Sigmoid colon (tissue), 7 donors: ENCODE data around the gene SEC62. TPM values are rescaled to one million over a fixed set of nuclear protein-coding genes. Genes with fewer than 3 reads are reported as not detected.
A peak's percentile ranks its signal among the peaks of the same experiment; 100 is the strongest.

ENCODE experiments used
- DNase-seq: peaks from one replicate; pipeline ENCODE4 v3.0.0-alpha.2; 2019
- H3K27ac ChIP-seq, 4 donors: fragments of 200-600 bp; sonication (generic); one replicate each; pipeline ENCODE4 v1.5.1; 2016 to 2019; ENCODE audit warnings: mild to moderate bottlenecking in 1 of 4
- H3K27me3 ChIP-seq, 3 donors: fragments of 200-600 bp; sonication (generic); one replicate each; pipeline ENCODE4 v1.5.1; 2019; ENCODE audit warnings: mild to moderate bottlenecking in 1 of 3
- H3K36me3 ChIP-seq, 4 donors: fragments of 200-600 bp; sonication (generic); one replicate each; pipeline ENCODE4 v1.5.1; 2016 to 2019
- H3K4me1 ChIP-seq, 4 donors: fragments of 200-600 bp; sonication (generic); one replicate each; pipeline ENCODE4 v1.5.1; 2017 to 2019
- H3K4me3 ChIP-seq, 4 donors: fragments of 200-600 bp; sonication (generic); one replicate each; pipeline ENCODE4 v1.5.1; 2017 to 2019; ENCODE audit warnings: mild to moderate bottlenecking in 2 of 4, moderate library complexity in 1 of 4
- H3K9me3 ChIP-seq, 4 donors: fragments of 200-600 bp in 3 of 4; sonication (generic) in 3 of 4; one replicate each; pipeline versions ENCODE4 v1.5.1 to v1.6.1; 2013 to 2019
- CTCF ChIP-seq, 4 experiments: fragments of 450-650 bp in 3 of 4; fragments of 200-600 bp in 1 of 4; IDR thresholded peaks; one replicate each; pipeline ENCODE4 v1.5.1; 2016 to 2019; ENCODE audit warnings: antibody characterized with exemption in 4 of 4, mild to moderate bottlenecking in 3 of 4, moderate library complexity in 2 of 4
- EP300 ChIP-seq, 4 donors: sonication (generic); formaldehyde crosslinking; IDR thresholded peaks; one replicate each; pipeline ENCODE4 v1.6.1; 2017; ENCODE audit warnings: antibody characterized with exemption in 4 of 4
- POLR2A ChIP-seq, 2 donors: fragments of 450-650 bp; IDR thresholded peaks; one replicate each; pipeline ENCODE4 v1.6.1; 2016; ENCODE audit warnings: antibody characterized with exemption in 2 of 2, mild to moderate bottlenecking in 2 of 2, moderate library complexity in 2 of 2
- POLR2AphosphoS5 ChIP-seq, 4 donors: sonication (generic); formaldehyde crosslinking; IDR thresholded peaks; one replicate each; pipeline ENCODE4 v1.6.1; 2017; ENCODE audit warnings: antibody characterized with exemption in 4 of 4
- WGBS, 2 donors: extraction: QIAGEN DNeasy Blood & Tissue Kit; methylation state at CpG; one replicate each; pipeline ENCODE4 v1.1.7; 2013; 5-methylcytosine and 5-hydroxymethylcytosine counted together
- intact Hi-C: fragments of 100-400 bp; cut with DNase I; formaldehyde crosslinking; loops from one replicate; pipeline ENCODE4 v1.15.1; 2023
- polyA plus RNA-seq, 3 donors: library from polyadenylated mRNA; stranded (reverse); fragments of 200-250 nt; gene quantifications; one replicate each; pipeline ENCODE4 v1.2.3, GENCODE V29; 2013
- total RNA-seq, 4 donors: library from RNA; depleted of rRNA; stranded (reverse); fragments of >200 nt; gene quantifications; one replicate each; pipeline ENCODE4 v1.1.0, GENCODE V29; 2016
- donor health status: healthy with polysubstance abuse.
- donor health status: Bipolar disorder and iron deficiency.
- donor health status: healthy.

SEC62 gene
- total and polyA plus RNA-seq, 7 donors, result 15.0 to 82.6 (median 77.7) TPM

DNA sequence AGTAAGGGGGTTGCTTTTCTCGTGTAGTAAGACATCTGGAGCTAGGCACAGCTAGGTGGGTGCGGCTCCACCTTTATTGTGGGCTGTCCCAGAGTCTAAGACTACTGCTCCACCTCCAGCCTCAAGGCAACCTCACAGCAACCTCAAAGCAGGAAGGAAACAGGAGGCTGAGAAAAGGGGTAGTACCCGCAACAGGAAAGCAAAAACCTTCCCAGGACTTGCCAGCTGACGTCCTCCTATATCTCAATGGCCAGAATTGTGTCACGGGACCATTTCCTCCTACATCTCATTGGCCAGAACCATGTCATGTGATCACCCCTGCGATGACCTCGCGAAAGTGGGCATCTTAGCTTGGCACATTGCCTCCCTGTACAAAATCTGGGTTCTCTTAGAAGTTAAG lies 66.9 kb downstream of the SEC62 start:
- no peak overlapping the region for H3K4me3 ChIP-seq
- H3K36me3 ChIP-seq, result no peaks in the 10 kb centered on the region
- H3K9me3 ChIP-seq, result no peaks in the 10 kb centered on the region
- intact Hi-C loops, result no loop called here
- H3K4me1 ChIP-seq, result peaks cover 0 to 12% (median 12%) of the 10 kb centered on the region in 4 donors
- H3K27ac ChIP-seq, result no peak overlapping the region
- H3K27me3 ChIP-seq, result peaks cover 10 to 31% (median 17%) of the 10 kb centered on the region in 3 donors
- DNase-seq, result no peak
- TF ChIP-seq POLR2A (IDR thresholded peaks at IDR 0.05), result no peak
- 46 to 49% methylated on average over 8 of the region's 8 CpGs for WGBS, 2 donors

DNA sequence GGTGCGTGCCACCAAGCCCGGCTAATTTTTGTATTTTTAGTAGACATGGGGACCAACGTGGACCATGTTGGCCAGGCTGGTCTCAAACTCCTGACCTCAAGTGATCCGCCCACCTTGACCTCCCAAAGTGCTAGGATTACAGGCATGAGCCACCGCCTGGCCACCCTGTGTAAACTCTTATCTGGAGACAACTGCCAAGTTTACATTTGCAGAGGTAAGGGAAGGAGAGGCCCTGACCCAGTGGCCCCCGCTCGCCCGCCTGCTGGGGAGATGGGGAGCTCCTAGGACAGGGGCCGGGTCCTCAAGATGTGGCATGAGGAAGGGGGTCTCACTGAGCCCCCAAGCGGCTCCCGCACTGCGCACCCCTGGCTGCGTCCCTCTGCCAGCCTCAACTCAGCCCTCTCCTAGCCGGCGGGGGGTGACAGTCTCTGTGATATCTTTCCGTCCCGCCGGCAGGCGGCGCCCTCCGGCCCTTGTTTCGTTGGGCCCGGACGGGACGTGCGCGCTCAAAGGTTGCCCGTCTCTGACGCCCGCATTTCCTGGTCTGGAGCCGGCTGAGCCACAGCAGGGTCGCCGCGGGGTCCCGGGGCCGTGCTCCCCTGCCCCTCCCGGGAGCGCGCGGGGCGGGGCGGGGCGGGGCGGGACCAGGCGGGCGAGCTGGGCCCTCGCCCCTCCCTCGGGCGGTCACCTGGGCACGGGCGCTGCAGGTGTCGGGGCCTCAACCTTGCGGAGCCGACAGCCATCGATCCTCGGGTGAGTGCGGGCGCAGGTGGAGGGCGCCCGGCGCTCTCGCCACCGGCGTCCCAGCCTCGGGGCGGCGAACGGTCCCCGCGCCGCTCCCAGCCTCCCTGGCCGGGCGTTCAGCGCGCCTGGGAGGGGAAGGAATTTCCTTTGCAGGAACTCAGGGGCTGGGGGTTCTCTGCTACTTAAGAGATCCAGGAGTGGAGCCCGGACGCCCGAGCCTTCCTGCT lies 71.1 kb downstream of the SEC62 start, which contains the start of gene GPR160:
GPR160 (plus strand) TSS at position 533 of the 971 bp plus-strand sequence. CDS start 45,978 bp downstream, outside the sequence.
- DNase-seq, result no peak
- Histone ChIP-seq H3K27ac (no peak within 1 kb of the TSS), H3K27me3 (peaks cover 14 to 64% (median 27%) of the 10 kb centered on the region in 3 donors), H3K4me3 (peak within 1 kb of the TSS; percentile 5 to 63 (median 48)), H3K9me3 (no peaks in the 10 kb centered on the region), H3K36me3 (no peaks in the 10 kb centered on the region), H3K4me1 (peaks cover 0 to 17% (median 16%) of the 10 kb centered on the region in 4 donors)
- 3 to 5% methylated on average over 78 of the region's 78 CpGs for WGBS, 2 donors
- no peak for TF ChIP-seq POLR2AphosphoS5 (IDR thresholded peaks at IDR 0.05)
- peak in 3 of 4 experiments; percentile 13 to 54 (median 32) for TF ChIP-seq CTCF (IDR thresholded peaks at IDR 0.05)
- TF ChIP-seq POLR2A (IDR thresholded peaks at IDR 0.05), result no peak
- no peak for TF ChIP-seq EP300 (IDR thresholded peaks at IDR 0.05)
- intact Hi-C loops, result no loop called here

- H3K27ac ChIP-seq, result no peak overlapping the region
- TF ChIP-seq CTCF (IDR thresholded peaks at IDR 0.05) (no peak), POLR2A (IDR thresholded peaks at IDR 0.05) (no peak), POLR2AphosphoS5 (IDR thresholded peaks at IDR 0.05) (no peak), EP300 (IDR thresholded peaks at IDR 0.05) (no peak)
- peak overlapping the region; percentile 5 to 63 (median 48) for H3K4me3 ChIP-seq
- H3K4me1 ChIP-seq, result peaks cover 0 to 17% (median 16%) of the 10 kb centered on the region in 4 donors
- DNase-seq, result no peak
- no peaks in the 10 kb centered on the region for H3K36me3 ChIP-seq
- H3K9me3 ChIP-seq, result no peaks in the 10 kb centered on the region
- peaks cover 14 to 68% (median 27%) of the 10 kb centered on the region in 3 donors for H3K27me3 ChIP-seq
- intact Hi-C loops, result no loop called here
- WGBS, 2 donors, result 1 to 2% methylated on average over 51 of the region's 51 CpGs
Measured at GRCh38 chr3:170038434-170039110, 72.0 kb downstream of the SEC62 start.

GRCh38 chr3:170040418-170040817 lies 73.8 kb downstream of the SEC62 start:
- no peak for DNase-seq
- TF ChIP-seq POLR2A (IDR thresholded peaks at IDR 0.05) (no peak), CTCF (IDR thresholded peaks at IDR 0.05) (no peak), POLR2AphosphoS5 (IDR thresholded peaks at IDR 0.05) (no peak)
- Histone ChIP-seq H3K36me3 (no peaks in the 10 kb centered on the region), H3K9me3 (no peaks in the 10 kb centered on the region), H3K27me3 (peaks cover 14 to 68% (median 27%) of the 10 kb centered on the region in 3 donors), H3K27ac (no peak overlapping the region), H3K4me3 (no peak overlapping the region), H3K4me1 (peaks cover 0 to 17% (median 16%) of the 10 kb centered on the region in 4 donors)
- intact Hi-C loops, result no loop called here
- 10 to 46% methylated on average over 8 of the region's 8 CpGs for WGBS, 2 donors

DNA sequence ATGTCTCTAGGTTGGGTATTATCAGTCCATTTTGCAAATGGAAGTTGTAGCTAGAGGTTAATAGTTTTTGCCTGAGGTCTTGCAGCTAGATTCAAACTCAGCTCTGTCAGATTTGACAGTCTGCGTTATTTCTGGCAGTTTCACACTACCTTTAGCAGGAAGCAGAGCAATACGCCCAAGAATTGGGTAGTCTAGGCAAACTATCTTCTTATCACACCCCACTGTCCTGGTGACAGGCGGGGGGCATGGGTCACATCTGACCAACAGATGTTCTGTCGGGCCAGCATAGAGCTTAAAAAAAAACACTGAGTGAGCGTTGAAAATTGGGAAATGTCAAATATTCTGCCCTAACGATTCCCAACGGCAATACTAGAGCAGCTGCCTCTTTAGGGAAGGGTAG lies 76.9 kb downstream of the SEC62 start:
- no peak for DNase-seq
- Histone ChIP-seq H3K4me1 (peaks cover 0 to 5% (median 4%) of the 10 kb centered on the region in 4 donors), H3K9me3 (no peaks in the 10 kb centered on the region), H3K27ac (no peak overlapping the region), H3K4me3 (no peak overlapping the region), H3K27me3 (peaks cover 4 to 37% (median 9%) of the 10 kb centered on the region in 3 donors), H3K36me3 (no peaks in the 10 kb centered on the region)
- 85 to 87% methylated on average over 7 of the region's 7 CpGs for WGBS, 2 donors
- no peak for TF ChIP-seq CTCF (IDR thresholded peaks at IDR 0.05)
- TF ChIP-seq POLR2AphosphoS5 (IDR thresholded peaks at IDR 0.05), result no peak
- no peak for TF ChIP-seq EP300 (IDR thresholded peaks at IDR 0.05)
- no peak for TF ChIP-seq POLR2A (IDR thresholded peaks at IDR 0.05)
- intact Hi-C loops, result no loop called here
